PC-9 (cell line): ENCODE measurements around the gene ASTN2. TPM values are rescaled to one million over a fixed set of nuclear protein-coding genes. Genes with fewer than 3 reads are reported as not detected.

Experiments used
- BruUV-seq: library from RNA; stranded (reverse); fragments of 400-500 nt; replicated peaks from 2 replicates; lab custom pipeline; 2021; lab: Mats Ljungman, UMichigan
- CTCF ChIA-PET: fragments of 300-600 bp; sonication (Branson Sonifier 250); formaldehyde crosslinking; loops from one replicate; lab custom pipeline; 2022; ENCODE audit warnings: antibody characterized with exemption; lab: Charles Lee
- POLR2A ChIA-PET: fragments of 300-600 bp; sonication (Branson Sonifier 250); formaldehyde crosslinking; loops from one replicate; lab custom pipeline; 2022; ENCODE audit warnings: antibody characterized with exemption; ENCODE audit not compliant: unreplicated experiment; lab: Charles Lee
- DNase-seq, 2 experiments: peaks; one replicate each; pipeline versions ENCODE4 v3.0.0 to v3.0.0-alpha.2; 2015 to 2022; ENCODE audit warnings: mixed read lengths in 1 of 2
- H2AFZ ChIP-seq: fragments of 200-600 bp; sonication (generic); 2 replicates; pipeline ENCODE4 v1.8.1; 2017; ENCODE audit warnings: antibody characterized with exemption
- H3F3A ChIP-seq: fragments of 200-600 bp; sonication (generic); 2 replicates; pipeline ENCODE4 v1.8.1; 2017; ENCODE audit warnings: antibody characterized with exemption, mild to moderate bottlenecking, low read depth; ENCODE audit not compliant: insufficient read depth
- H3K27ac ChIP-seq: fragments of 200-600 bp; sonication (generic); 2 replicates; pipeline ENCODE4 v1.6.1; 2016; ENCODE audit warnings: mixed run types
- H3K27me3 ChIP-seq: fragments of 200-600 bp; sonication (generic); 2 replicates; pipeline ENCODE4 v1.6.1; 2016; ENCODE audit warnings: low read depth, mixed run types; ENCODE audit not compliant: insufficient read depth
- H3K36me3 ChIP-seq: fragments of 200-600 bp; sonication (generic); 2 replicates; pipeline ENCODE4 v1.6.1; 2016; ENCODE audit warnings: low read depth, mixed run types
- H3K4me1 ChIP-seq: fragments of 200-600 bp; sonication (generic); replicated peaks from 2 replicates; pipeline ENCODE4 v1.6.1; 2016; ENCODE audit warnings: mixed run types; ENCODE audit not compliant: insufficient read depth
- H3K4me2 ChIP-seq: fragments of 200-600 bp; sonication (generic); 2 replicates; pipeline ENCODE4 v1.6.1; 2017; ENCODE audit warnings: mixed run types
- H3K4me3 ChIP-seq: fragments of 200-600 bp; sonication (generic); 2 replicates; pipeline ENCODE4 v1.6.1; 2016; ENCODE audit warnings: mixed run types
- H3K79me2 ChIP-seq: fragments of 200-600 bp; sonication (generic); 2 replicates; pipeline ENCODE4 v1.6.1; 2017; ENCODE audit warnings: low read depth, mixed run types
- H3K9me2 ChIP-seq: fragments of 200-600 bp; sonication (generic); 2 replicates; pipeline ENCODE4 v1.8.1; 2017; ENCODE audit warnings: mild to moderate bottlenecking; ENCODE audit not compliant: insufficient read depth
- H3K9me3 ChIP-seq: fragments of 200-600 bp; sonication (generic); 2 replicates; pipeline ENCODE4 v1.8.1; 2016; ENCODE audit warnings: low read depth; ENCODE audit not compliant: insufficient read depth
- H4K20me1 ChIP-seq: fragments of 200-600 bp; sonication (generic); 2 replicates; pipeline ENCODE4 v1.8.1; 2017; ENCODE audit not compliant: insufficient read depth
- CTCF ChIP-seq: fragments of 200-600 bp; sonication (generic); conservative IDR thresholded peaks from 2 replicates; pipeline ENCODE4 v1.6.1; 2017; ENCODE audit warnings: mixed run types, antibody characterized with exemption, mild to moderate bottlenecking, moderate library complexity
- EZH2 ChIP-seq: fragments of 200-600 bp; sonication (generic); IDR thresholded peaks from 2 replicates; pipeline ENCODE4 v1.8.0; 2017; ENCODE audit warnings: antibody characterized with exemption, low read depth
- intact Hi-C: fragments of 100-400 bp; cut with micrococcal nuclease; formaldehyde crosslinking; loops from one replicate; pipeline ENCODE4 v1.10.0; 2022; ENCODE audit not compliant: unreplicated experiment
- total RNA-seq: library from RNA; stranded (reverse); gene quantifications from 2 replicates; pipeline ENCODE4 v1.2.3, GENCODE V29; 2021

Gene ASTN2
- total RNA-seq, 1 experiment from 2014 or later: 6.2 TPM

DNA sequence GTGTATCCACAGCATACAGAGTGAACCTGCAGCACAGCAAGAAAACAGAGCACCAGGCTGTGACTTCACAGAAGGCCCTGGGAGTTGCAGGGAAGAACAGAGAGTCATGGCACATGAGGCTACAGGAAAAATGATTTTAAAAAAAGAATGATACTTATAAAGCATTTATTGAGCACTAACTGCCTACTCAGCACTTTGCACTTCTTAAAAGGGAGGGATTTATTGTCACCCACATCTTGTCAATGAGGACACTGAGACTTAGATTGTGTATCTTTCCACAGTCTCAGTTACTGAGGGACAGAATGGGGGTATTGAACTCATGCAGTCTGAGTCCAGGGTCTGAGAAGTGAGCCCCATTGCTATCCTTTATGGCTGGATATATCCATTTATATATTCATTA lies 972.3 kb downstream of the ASTN2 start:
- intact Hi-C loops: no loop called here

GRCh38 chr9:116437411-116438370 lies 977.2 kb downstream of the ASTN2 start:
- no peaks in the 10 kb centered on the region for H3K9me2 ChIP-seq
- CTCF ChIA-PET: no interaction called here
- no peak overlapping the region for H3K4me3 ChIP-seq
- no peaks in the 10 kb centered on the region for H3K9me3 ChIP-seq
- H3K27me3 ChIP-seq: no peaks in the 10 kb centered on the region
- DNase-seq: no peak
- H3K79me2 ChIP-seq: no peaks in the 10 kb centered on the region
- H3K27ac ChIP-seq: no peak overlapping the region
- H3K4me1 ChIP-seq: no peaks in the 10 kb centered on the region
- TF ChIP-seq EZH2 (no peak), CTCF (no peak)
- H4K20me1 ChIP-seq: no peaks in the 10 kb centered on the region
- H3K4me2 ChIP-seq: no peak overlapping the region
- H2AFZ ChIP-seq: no peak overlapping the region
- no peaks in the 10 kb centered on the region for H3K36me3 ChIP-seq
- H3F3A ChIP-seq: no peaks in the 10 kb centered on the region
- POLR2A ChIA-PET: no interaction called here
- intact Hi-C loops: no loop called here
- BruUV-seq: no TSS peak

More for the DNA sequence above, 972.3 kb downstream of the ASTN2 start:
- no peak for DNase-seq
- H3K4me1 ChIP-seq: no peaks in the 10 kb centered on the region
- H3K27me3 ChIP-seq: no peaks in the 10 kb centered on the region
- no peaks in the 10 kb centered on the region for H3F3A ChIP-seq
- H3K4me2 ChIP-seq: no peak overlapping the region
- TF ChIP-seq CTCF: no peak
- TF ChIP-seq EZH2: no peak
- H3K36me3 ChIP-seq: no peaks in the 10 kb centered on the region
- no peak overlapping the region for H2AFZ ChIP-seq
- H3K9me2 ChIP-seq: no peaks in the 10 kb centered on the region
- ChIA-PET CTCF (no interaction called here), POLR2A (no interaction called here)
- no peaks in the 10 kb centered on the region for H3K9me3 ChIP-seq
- no TSS peak for BruUV-seq
- H4K20me1 ChIP-seq: no peaks in the 10 kb centered on the region
- no peak overlapping the region for H3K4me3 ChIP-seq
- H3K27ac ChIP-seq: no peak overlapping the region
- no peaks in the 10 kb centered on the region for H3K79me2 ChIP-seq

DNA sequence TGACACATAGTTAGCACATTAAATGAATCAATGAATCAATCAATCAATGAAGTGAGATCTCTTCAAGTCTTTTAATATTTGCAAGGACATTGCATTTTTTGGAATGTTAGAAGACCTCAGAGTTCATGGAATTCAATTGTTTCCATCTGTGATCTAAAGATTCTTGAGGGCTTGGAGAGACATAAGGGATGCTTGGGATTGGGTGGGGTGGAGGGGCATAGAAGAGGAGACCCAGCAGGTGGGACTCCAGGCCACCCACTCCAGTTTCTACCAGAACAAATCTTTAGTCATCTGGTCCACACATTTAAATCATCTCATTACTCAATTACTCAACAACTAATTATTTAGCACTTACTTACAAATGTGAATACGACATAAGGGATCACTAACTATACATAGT lies 978.7 kb downstream of the ASTN2 start:
- H3K27ac ChIP-seq: no peak overlapping the region
- ChIA-PET CTCF (no interaction called here), POLR2A (no interaction called here)
- H3K27me3 ChIP-seq: no peaks in the 10 kb centered on the region
- no peaks in the 10 kb centered on the region for H4K20me1 ChIP-seq
- BruUV-seq: no TSS peak
- no peak overlapping the region for H3K4me2 ChIP-seq
- no peak for DNase-seq
- TF ChIP-seq CTCF: no peak
- TF ChIP-seq EZH2: no peak
- H3K36me3 ChIP-seq: no peaks in the 10 kb centered on the region
- H3F3A ChIP-seq: no peaks in the 10 kb centered on the region
- no peaks in the 10 kb centered on the region for H3K9me3 ChIP-seq
- no peak overlapping the region for H2AFZ ChIP-seq
- intact Hi-C loops: no loop called here
- H3K9me2 ChIP-seq: 0 out of 2 replicates have a peak, but pooled peaks cover 3% of the 10 kb centered on the region
- no peaks in the 10 kb centered on the region for H3K79me2 ChIP-seq
- H3K4me3 ChIP-seq: no peak overlapping the region
- H3K4me1 ChIP-seq: no peaks in the 10 kb centered on the region
